Epithelial cell of esophagus (primary cell): Measurements from ENCODE around the gene ZNF831.

Source experiments
- DNase-seq: peaks from one replicate; pipeline ENCODE4 v3.0.0; 2010; ENCODE audit warnings: low read depth
- H3K4me3 ChIP-seq: 2 replicates; pipeline ENCODE4 v1.5.1; 2011; ENCODE audit warnings: mild to moderate bottlenecking, low read length, control low read depth
- TF ChIP-seq, protein P1 (sequence below): IDR thresholded peaks from 2 replicates; pipeline ENCODE4 v1.5.1; 2011; ENCODE audit warnings: low read depth, mild to moderate bottlenecking, low read length, control low read depth, inconsistent platforms; ENCODE audit not compliant: insufficient read depth; ENCODE audit errors: missing control alignments

Gene ZNF831

GRCh38 chr20:59210186-59210585 lies 46.6 kb downstream of the ZNF831 start:
- no peak overlapping the region for H3K4me3 ChIP-seq
- DNase-seq = no peak
- TF ChIP-seq, protein P1, sequence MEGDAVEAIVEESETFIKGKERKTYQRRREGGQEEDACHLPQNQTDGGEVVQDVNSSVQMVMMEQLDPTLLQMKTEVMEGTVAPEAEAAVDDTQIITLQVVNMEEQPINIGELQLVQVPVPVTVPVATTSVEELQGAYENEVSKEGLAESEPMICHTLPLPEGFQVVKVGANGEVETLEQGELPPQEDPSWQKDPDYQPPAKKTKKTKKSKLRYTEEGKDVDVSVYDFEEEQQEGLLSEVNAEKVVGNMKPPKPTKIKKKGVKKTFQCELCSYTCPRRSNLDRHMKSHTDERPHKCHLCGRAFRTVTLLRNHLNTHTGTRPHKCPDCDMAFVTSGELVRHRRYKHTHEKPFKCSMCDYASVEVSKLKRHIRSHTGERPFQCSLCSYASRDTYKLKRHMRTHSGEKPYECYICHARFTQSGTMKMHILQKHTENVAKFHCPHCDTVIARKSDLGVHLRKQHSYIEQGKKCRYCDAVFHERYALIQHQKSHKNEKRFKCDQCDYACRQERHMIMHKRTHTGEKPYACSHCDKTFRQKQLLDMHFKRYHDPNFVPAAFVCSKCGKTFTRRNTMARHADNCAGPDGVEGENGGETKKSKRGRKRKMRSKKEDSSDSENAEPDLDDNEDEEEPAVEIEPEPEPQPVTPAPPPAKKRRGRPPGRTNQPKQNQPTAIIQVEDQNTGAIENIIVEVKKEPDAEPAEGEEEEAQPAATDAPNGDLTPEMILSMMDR = no peak

DNA sequence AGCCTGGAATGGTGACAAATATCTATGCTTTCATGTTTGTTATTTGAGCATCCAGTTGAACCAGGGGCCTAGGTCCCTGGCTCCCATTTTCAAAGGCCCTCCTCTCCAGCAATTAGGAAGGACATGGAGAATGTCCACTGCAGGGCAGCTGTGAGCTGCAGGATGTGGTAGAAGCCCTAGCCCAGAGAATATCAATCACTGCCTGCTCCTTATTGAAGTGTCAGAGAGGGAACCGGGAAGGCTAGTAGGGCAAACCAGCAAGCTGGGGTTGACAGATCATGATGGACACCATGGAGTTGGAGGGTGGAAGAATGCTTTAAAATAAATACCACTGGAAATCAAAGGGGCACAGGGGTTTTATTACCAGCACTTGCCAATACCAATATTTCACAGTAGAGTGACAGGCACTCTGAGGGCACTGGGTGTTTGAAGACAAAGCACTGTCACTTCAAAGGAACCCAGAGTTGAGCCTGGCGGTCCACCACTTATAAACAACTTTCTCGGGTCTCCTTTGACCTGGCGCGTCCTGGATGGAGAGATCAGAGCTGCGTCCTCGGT lies 47.7 kb downstream of the ZNF831 start:
- TF ChIP-seq, protein P1 = no peak
- DNase-seq = no peak
- no peak overlapping the region for H3K4me3 ChIP-seq

DNA sequence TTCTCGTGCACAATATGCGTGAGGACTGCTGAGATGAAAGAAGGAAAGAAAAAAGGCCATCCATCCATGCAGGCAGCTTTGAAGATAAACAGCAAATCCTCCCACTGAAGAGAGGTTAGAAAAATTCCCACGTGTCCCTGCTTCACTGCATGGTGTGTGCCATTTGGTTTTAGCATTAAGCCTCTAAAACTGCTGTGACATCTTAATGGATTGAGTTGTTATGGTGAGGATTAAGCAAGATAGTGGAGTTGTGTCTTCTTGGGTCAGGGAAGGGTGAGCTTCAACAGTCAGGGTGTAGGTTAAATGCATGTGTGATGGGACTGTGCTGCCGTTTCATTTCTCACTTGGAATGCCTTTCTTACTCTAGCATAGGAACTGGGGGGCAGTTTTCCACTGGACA lies 50.5 kb downstream of the ZNF831 start:
- TF ChIP-seq, protein P1 = no peak
- H3K4me3 ChIP-seq = no peak overlapping the region
- no peak for DNase-seq

- DNase-seq = no peak
- H3K4me3 ChIP-seq = no peak overlapping the region
- TF ChIP-seq, protein P1 = no peak
Measured at GRCh38 chr20:59214606-59215547, 51.3 kb downstream of the ZNF831 start.

DNA sequence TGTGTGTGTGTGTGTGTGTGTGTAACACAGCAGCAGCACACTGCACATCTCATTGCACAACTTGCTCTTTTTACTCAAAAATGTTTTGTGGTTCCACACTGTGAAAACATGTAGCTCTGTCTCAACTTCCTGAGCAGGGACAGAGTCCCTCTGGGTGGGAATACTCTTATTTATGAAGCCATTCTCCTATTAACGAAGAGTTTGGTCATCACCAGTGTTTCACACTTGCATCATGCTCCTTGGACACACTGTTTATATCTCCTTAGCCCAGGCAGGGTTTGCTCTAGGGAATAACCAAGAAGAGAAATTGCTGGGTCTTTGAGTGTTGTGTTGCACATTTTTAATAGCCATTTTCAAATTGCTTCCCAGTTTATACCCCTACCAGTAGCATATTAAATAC lies 53.6 kb downstream of the ZNF831 start:
- TF ChIP-seq, protein P1 = no peak
- H3K4me3 ChIP-seq = no peak overlapping the region
- no peak for DNase-seq

GRCh38 chr20:59217794-59218280 lies 54.2 kb downstream of the ZNF831 start:
- no peak overlapping the region for H3K4me3 ChIP-seq
- TF ChIP-seq, protein P1 = no peak
- no peak for DNase-seq
